Stimulated activated naive CD4-positive, alpha-beta T cell (primary cell): ENCODE measurements around the gene GSN.

Experiments used
- DNase-seq, 6 experiments: peaks; one replicate each; lab custom pipeline; 2025; lab: John Stamatoyannopoulos, UW

GSN gene

DNA sequence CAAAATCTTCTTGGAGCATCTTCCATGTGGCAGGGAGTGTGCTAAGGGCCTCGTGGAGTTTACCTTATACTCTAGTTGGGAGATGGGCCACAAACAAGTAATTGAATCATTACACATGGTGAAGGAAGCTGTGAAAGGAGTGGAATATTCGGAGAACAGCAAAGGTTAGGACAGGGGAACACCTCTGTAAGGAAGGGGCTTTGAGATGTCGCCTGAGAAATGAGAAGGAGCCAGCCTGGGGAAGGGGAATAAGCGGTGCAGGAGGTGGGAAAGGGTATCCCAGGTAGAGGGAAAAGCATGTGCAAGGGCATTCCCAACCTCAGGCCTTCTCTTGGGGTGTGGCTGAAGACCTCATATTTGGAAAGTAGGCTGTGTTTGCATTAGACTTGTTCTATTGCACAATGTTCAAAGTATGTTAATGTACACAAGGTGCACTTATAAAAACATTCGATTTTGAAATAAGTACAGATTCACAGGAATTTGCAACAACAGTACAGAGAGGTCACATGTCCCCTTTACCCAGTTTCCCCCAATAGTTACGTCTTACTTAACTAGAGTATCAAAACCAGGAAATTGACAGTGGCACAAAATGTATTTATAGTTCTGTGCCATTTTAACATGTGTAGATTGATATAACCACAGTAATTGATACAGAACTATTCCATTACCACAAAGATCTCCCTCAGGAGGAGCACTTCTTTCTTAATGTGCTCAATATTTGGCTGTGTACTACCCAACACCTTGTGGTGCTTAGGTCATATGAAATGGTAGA is 104.5 kb downstream of the GSN start:
- no peak for DNase-seq

DNA sequence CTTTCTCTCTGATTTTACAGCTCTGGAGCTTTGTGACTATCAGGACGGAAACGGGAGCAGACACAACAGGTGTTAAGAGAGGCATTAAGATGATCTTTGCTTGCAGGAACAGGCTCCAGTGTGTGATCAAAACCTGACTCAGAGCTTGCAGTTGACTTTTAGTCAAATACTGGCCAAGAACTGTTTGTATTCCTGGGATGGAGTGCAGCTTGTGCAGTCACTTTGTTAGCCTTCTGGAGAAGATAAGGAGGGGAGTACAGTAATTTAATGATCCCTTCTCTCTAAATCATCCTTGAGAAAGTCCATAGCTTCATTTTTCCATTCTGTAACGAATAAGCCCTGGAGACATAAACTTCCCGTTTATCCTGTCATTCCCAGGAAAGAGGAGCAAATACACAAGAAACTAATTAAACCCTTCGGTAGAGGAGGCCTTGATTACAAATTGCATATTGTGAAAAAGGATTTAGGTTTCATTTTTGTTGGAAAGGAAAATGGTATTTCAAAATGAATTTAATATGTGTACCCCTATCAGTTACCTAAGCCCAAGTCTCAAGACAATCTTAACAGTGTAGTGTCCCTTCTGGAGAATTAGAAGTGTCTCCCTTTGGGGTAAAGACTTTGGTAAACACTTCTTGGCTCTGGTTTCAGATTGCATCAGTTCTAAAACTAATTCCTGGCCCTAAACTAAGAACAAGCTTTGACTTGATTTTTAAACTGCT is 105.2 kb downstream of the GSN start:
- DNase-seq, result no peak

DNA sequence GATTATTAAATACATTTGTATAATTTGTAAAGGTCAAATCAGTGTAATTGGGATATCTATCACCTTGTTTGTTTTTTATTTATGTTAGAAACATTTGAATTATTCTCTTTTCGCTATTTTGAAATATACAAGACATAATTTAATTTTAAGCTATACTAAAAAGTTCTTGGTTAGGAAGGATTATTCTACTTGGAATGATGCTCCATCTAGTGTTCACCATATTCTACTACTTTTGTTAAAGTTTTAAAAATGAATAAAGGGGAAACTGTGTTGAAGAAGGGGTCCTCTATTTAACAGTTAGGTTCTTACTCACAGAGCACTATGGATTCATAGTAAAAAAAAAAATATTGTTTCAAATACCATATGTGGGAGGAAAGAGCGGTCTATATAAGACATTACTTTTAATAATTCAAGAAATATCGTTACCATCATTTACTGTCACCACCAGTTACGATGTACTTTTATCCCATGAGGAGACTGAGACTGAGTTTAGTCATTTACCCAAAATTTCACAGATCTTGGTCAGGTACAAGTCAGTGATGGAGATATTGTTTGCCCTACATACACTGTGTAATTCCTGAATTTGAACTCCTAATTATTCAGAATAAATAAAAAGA is 108.4 kb downstream of the GSN start:
- DNase-seq, result peak in 1 of 6 experiments; percentile 4

GRCh38 chr9:121380846-121381245 is 112.9 kb downstream of the GSN start:
- DNase-seq, result no peak
